Keratinocyte (primary cell): ENCODE results near the gene E2F1.

ENCODE experiments used
- EZH2 ChIP-seq: IDR thresholded peaks from one replicate; pipeline ENCODE4 v1.6.1; 2012; ENCODE audit warnings: inconsistent platforms, mild to moderate bottlenecking, low read length, moderate library complexity
- TF ChIP-seq, protein P1 (sequence below), 3 experiments: IDR thresholded peaks in 1 of 3; conservative IDR thresholded peaks in 1 of 3; optimal IDR thresholded peaks in 1 of 3; 2 replicates in 2 of 3; 3 replicates in 1 of 3; pipeline versions ENCODE3 to v1.5.1; 2011; ENCODE audit warnings: low read length in 3 of 3, mild to moderate bottlenecking in 3 of 3, moderate library complexity in 2 of 3, control low read depth in 1 of 3, inconsistent platforms in 1 of 3; ENCODE audit not compliant: insufficient read depth in 2 of 3; ENCODE audit errors: extremely low read depth in 1 of 3

DNA sequence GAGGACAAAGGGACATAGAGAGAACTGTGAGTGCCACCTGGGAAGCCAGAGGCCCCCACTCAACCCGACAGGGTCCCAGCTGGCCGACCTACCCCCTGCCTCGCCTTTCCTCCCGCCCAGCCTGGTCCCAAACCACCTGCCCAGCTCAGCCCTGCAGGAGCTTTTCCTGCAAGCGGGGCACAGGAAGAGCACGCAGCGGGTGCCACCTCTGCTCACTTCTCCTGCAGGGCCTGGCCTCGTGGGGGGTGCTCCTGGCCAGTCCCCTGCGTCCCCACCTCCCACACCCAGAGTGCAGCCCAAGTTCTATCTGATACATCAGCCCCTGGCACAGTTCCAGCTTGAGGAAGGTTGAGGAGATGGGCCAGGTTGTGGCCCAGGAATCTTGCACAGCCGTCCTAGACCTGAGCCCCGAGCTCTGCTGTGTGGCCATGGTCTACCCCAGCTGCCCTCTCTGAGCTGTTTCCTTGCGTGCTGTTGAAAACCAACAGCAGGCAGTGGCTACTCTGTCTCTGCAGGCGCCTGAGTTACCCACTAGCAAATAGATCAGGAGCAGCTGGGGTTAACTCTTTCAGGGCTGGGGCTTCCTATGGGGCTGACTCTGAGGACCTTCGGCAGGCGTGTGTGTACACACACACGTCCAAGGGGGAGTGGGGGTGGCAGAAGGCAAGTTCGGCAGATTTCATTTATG is 13.6 kb downstream of the E2F1 start:
- TF ChIP-seq, protein P1, sequence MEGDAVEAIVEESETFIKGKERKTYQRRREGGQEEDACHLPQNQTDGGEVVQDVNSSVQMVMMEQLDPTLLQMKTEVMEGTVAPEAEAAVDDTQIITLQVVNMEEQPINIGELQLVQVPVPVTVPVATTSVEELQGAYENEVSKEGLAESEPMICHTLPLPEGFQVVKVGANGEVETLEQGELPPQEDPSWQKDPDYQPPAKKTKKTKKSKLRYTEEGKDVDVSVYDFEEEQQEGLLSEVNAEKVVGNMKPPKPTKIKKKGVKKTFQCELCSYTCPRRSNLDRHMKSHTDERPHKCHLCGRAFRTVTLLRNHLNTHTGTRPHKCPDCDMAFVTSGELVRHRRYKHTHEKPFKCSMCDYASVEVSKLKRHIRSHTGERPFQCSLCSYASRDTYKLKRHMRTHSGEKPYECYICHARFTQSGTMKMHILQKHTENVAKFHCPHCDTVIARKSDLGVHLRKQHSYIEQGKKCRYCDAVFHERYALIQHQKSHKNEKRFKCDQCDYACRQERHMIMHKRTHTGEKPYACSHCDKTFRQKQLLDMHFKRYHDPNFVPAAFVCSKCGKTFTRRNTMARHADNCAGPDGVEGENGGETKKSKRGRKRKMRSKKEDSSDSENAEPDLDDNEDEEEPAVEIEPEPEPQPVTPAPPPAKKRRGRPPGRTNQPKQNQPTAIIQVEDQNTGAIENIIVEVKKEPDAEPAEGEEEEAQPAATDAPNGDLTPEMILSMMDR (optimal IDR thresholded peaks at IDR 0.05 in 1 of 3, IDR thresholded peaks at IDR 0.05 in 1 of 3, conservative IDR thresholded peaks at IDR 0.05 in 1 of 3; ENCODE audit: extremely low read depth in 1 of 3, insufficient read depth in 2 of 3, low read length in 3 of 3), result no peak
- no peak for TF ChIP-seq EZH2
